Stimulated activated CD4-positive, alpha-beta T cell treated with anti-CD3 and anti-CD28 coated beads, Interleukin-15, amount 100 ng/mL, for 48 hours (primary cell): ENCODE results near the gene DDX21.
"Not testable (repeated sequence)": the region's sequence is repeated elsewhere in the genome, so short reads cannot be mapped to it uniquely, and the experiment has no call there.

Experiments used
- DNase-seq, 2 donors: peaks; one replicate each; pipeline ENCODE4 v3.0.0-alpha.2; 2020; ENCODE audit warnings: low read depth in 2 of 2

DDX21 gene

DNA sequence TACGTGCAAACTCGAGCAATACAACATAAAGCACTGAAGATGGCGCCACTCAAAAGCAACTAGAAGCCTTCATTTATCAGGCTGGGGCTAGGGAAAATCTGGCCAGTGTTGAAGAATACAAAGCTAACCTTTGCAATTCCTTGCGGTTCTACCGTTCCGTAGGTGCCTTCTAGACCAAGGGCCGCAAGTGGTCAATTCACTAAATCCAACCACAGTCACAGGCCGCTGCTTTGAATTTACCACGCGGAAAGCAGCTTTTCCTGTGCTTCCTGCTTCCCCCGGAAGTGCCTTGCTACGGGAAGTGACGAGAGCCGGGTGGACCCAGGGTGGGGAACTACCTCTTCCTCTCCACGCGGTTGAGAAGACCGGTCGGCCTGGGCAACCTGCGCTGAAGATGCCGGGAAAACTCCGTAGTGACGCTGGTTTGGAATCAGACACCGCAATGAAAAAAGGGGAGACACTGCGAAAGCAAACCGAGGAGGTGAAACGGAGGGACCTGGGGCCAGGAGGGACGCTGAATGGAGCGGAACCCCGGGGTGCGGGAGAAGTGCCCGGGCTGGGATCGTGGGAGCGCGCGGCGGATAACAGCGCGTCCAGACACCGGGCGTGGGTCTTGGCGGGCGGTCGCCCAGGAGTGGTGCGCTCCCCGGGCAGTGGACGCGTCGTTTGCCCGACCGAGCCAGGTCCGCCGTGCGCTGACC lies at the start of gene DDX21:
DDX21 (plus strand) TSS at position 339 of the 701 bp plus-strand sequence; CDS start at position 395, 56 bp downstream.
- DNase-seq, result peak; percentile 85 to 89

DNA sequence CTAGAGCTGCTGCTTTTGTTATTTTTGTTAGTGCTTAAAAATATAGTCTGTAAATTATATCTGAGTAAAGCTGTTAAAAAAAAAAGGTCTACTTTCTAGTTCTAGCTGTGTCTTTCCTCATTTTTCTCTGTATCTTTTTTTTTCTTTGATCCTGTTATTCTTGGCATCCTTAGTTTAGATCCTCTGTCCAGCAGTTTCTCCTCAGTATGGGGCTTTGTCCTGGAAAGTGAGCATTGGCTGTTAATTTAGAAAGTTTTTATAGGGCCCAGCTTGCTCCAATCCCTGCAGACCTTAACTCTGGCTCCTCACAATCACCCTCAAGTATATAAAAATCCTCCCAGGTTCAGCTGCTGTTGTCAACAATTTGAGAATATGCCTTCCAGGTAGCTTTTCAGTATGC lies 31.4 kb upstream of the DDX21 start:
- DNase-seq, result no peak

DNA sequence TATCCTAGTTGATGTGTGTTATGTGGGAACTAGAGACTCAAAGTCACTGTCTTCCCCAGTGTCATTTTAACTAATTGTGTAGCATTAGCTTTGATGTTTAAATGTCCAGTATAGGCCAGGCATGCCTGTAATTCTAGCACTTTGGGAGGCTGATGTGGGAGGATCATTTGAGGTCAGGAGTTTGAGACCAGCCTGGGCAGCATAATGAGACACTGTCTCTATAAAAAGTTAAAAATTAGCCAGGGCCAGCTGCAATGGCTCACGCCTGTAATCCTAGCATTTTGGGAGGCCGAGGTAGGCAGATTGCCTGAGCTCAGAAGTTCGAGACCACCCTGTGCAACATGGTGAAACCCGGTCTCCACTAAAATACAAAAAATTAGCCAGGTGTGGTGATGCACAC lies 30.5 kb upstream of the DDX21 start:
- no peak for DNase-seq

- DNase-seq, result not testable (repeated sequence)
Measured at GRCh38 chr10:68929157-68929556, 26.8 kb upstream of the DDX21 start.

GRCh38 chr10:68929888-68930287 lies 26.1 kb upstream of the DDX21 start:
- DNase-seq, result not testable (repeated sequence)

GRCh38 chr10:68932860-68933259 lies 23.1 kb upstream of the DDX21 start:
- not testable (repeated sequence) for DNase-seq

DNA sequence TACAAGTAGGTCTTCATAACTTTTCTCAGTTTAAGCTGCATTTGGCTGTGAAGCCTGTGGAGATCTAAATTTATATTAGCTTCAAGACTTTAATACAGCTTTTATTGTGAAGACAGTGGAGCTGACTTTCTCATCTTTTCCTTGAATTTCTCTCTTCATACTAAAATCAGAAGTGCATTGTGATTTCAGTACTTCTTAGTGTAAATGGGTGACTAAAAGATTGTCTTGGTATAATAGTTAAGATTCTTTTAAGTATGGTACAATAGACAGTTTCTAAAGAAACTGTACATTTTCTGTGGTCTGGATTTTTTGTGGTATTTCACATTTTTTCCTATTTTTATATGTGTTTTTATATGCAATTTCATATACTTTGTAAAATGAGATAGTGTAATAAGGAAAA lies 21.0 kb upstream of the DDX21 start:
- DNase-seq, result no peak

DNA sequence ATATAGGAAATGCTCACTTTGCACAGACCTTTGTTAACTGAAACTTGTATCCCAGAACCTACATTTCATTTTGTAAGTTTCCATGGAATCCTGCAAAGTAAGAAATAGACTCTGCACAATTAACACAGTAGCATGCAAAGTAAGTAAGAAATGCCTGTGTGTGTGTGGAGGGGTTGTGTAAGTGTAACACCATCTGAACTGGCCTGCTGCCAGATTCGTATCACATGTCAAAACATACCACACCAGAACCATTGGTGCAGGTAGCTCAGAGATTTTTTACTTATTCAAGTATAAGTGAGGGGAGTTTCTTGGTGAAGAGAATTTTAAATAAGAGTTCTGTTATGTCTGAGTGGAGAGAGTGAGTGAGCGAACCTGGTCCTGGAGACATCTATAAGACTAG lies 17.9 kb upstream of the DDX21 start:
- DNase-seq, result no peak

DNA sequence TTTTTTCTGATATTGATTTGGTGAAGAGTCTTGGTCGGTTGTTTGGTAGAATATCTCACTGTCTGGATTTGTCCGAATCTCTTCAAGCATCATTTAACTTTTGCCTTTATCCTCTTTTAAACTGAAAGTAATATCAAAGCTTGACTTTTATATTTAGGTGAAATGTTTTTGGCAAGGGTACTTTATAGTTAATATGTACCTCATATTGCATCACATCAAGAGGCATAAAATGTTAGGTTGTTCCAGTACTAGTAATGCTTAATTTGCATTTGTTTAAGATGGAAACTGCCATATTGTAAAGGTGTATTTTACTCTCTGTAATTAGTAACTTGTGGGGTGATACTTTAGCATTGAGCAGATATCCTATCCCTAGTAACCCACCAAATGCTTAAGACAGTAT lies 17.1 kb upstream of the DDX21 start:
- no peak for DNase-seq

GRCh38 chr10:68940917-68941316 lies 15.1 kb upstream of the DDX21 start:
- not testable (repeated sequence) for DNase-seq

DNA sequence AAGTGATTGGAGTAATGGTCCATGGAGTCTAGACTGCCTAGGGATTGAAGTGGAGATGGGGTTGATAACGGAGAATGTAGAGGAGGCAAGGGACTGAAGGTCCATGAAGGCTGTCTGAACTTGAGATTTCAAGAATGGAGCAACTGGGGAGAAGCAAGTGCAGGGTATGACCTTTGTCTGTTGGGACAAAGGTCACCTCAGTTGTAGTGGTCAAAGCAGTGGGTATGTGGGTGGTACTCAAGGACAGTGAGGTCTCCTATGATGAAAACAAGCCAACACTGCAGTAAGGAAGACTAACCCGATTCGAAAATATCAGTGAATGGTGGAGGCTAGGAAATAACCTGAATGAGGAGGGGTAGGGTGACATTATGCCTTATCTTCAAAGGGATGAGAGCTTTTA lies 5.4 kb upstream of the DDX21 start:
- no peak for DNase-seq

GRCh38 chr10:68954904-68955303 lies 1.1 kb upstream of the DDX21 start:
- no peak for DNase-seq

DNA sequence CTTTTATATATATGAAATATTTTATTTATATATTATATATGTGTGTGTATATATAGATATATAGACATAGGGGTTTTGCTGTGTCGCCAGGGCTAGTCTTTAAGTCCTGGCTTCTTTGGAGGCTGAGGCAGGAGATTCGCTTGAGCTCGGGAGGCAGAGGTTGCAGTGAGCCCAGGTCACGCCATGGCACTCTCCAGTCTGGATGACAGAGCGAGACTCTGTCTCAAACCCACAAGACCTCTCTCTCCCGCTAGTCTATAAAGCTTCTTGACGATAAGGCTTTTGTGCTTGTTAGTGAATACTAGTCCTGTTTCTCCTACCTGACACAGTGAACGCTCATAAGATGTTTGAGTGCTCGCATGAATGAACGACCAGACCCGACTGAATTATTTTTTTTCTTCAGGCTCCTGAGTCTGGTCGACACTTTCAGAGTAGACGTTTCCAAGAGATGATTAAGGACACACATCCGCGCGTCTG lies 577 bp upstream of the DDX21 start:
- peak; percentile 4 to 7 for DNase-seq

DNA sequence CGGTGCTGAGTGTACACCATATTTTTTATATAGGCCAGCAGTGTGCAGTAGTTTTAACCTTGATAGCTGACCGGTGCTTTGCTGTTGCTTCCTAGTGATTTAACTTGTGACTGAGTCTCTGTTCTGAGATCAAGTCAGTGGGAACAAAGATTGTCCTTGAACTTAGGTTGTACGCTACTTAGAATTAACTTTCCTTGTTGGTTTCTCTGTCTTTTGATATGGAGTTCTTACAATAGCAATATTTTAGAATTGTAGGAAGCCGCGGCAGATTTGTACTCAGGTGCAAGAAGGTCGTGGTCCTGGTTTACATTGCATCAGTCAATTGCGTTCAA lies 1.3 kb downstream of the DDX21 start:
- no peak for DNase-seq

DNA sequence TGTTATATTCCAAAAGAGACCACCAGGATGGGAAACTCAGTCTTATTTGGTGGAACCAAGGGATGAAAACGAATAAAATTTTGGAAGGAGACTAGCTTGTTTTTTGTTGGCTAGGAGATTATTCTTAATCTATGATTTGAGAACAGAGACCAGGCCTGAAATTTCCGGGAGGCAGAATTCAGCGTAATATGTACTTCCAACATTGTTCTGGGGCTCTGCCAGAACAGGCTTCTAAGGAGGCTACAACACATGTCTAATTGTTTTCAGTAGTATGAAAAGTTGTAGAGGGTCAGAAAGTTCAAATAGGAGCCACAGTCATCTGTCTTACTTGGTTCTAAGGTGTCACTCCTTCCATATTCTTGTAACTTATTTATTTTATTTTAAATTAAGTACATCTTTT lies 1.7 kb downstream of the DDX21 start:
- DNase-seq, result no peak

DNA sequence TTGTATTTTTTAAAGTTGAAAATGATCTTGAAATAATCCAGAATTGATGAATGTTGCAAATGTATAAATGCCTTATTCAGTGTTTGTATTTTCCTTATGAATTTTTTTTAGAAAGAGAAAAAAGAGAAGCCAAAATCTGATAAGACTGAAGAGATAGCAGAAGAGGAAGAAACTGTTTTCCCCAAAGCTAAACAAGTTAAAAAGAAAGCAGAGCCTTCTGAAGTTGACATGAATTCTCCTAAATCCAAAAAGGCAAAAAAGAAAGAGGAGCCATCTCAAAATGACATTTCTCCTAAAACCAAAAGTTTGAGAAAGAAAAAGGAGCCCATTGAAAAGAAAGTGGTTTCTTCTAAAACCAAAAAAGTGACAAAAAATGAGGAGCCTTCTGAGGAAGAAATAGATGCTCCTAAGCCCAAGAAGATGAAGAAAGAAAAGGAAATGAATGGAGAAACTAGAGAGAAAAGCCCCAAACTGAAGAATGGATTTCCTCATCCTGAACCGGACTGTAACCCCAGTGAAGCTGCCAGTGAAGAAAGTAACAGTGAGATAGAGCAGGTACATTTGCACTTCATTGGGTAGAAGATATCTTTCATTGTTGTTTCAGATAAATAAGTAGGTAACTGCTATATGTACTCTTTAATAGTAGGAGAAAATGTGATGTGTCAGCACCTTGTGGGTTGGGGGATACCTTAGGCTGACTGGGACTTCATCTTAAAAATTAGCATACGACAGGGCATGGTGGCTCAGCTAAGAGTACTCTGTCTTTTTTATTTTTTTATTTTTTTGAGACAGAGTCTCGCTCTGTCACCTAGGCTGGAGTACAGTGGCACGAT lies 3.9 kb downstream of the DDX21 start:
- no peak for DNase-seq

- DNase-seq, result no peak
Measured at GRCh38 chr10:68963151-68963550, 7.2 kb downstream of the DDX21 start.

- DNase-seq, result no peak
Measured at GRCh38 chr10:68973975-68974374, 18.0 kb downstream of the DDX21 start.

- not testable (repeated sequence) for DNase-seq
Measured at GRCh38 chr10:68975936-68976473, 20.0 kb downstream of the DDX21 start.

- not testable (repeated sequence) for DNase-seq
Measured at GRCh38 chr10:68979738-68980137, 23.8 kb downstream of the DDX21 start.

GRCh38 chr10:68981074-68981473 lies 25.1 kb downstream of the DDX21 start:
- no peak for DNase-seq

DNA sequence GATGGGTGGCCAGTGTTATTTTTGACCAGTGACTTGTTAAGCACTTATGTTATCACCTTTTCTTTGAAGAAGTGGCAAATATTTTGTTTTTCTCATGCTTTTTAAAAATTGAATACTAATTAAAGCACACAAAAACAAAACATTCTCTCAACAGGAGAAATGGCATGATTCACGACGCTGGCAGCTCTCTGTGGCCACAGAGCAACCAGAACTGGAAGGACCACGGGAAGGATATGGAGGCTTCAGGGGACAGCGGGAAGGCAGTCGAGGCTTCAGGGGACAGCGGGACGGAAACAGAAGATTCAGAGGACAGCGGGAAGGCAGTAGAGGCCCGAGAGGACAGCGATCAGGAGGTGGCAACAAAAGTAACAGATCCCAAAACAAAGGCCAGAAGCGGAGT lies 26.4 kb downstream of the DDX21 start:
- no peak for DNase-seq

GRCh38 chr10:68987611-68988010 lies 31.6 kb downstream of the DDX21 start:
- no peak for DNase-seq
